GM23248 (cell line): ENCODE measurements around the gene TEX36.
"Not testable (repeated sequence)": the region's sequence is repeated elsewhere in the genome, so short reads cannot be mapped to it uniquely, and the experiment has no call there.

Experiments used
- EZH2 ChIP-seq: fragments of 200-600 bp; sonication (generic); IDR thresholded peaks from 2 replicates; pipeline ENCODE4 v1.6.1; 2018; ENCODE audit warnings: antibody characterized with exemption, mild to moderate bottlenecking; ENCODE audit not compliant: insufficient read depth, poor library complexity, severe bottlenecking
- EZH2phosphoT487 ChIP-seq: fragments of 200-600 bp; sonication (generic); IDR thresholded peaks from 2 replicates; pipeline ENCODE4 v1.6.1; 2018; ENCODE audit warnings: antibody characterized with exemption, moderate library complexity, mild to moderate bottlenecking, low read depth; ENCODE audit not compliant: insufficient read depth

DNA sequence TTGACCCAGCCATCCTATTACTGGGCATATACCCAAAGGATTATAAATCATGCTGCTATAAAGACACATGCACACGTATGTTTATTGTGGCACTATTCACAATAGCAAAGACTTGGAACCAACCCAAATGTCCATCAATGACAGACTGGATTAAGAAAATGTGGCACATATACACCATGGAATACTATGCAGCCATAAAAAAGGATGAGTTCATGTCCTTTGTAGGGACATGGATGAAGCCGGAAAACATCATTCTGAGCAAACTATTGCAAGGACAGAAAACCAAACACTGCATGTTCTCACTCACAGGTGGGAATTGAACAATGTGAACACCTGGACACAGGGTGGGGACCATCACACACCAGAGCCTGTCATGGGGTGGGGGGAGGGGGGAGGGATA is 29.9 kb downstream of the TEX36 start:
- not testable (repeated sequence) for TF ChIP-seq EZH2, EZH2phosphoT487
